Measurements from ENCODE around the gene RAB42.
"Not testable (repeated sequence)": the region's sequence is repeated elsewhere in the genome, so short reads cannot be mapped to it uniquely, and the experiment has no call there.

Gene RAB42

GRCh38 chr1:28586585-28587391 is 5.3 kb upstream of the RAB42 start:
- not testable (repeated sequence) for DNase-seq

GRCh38 chr1:28592321-28593071 is 431 bp downstream of the RAB42 start:
- peak; percentile 56 for DNase-seq

DNA sequence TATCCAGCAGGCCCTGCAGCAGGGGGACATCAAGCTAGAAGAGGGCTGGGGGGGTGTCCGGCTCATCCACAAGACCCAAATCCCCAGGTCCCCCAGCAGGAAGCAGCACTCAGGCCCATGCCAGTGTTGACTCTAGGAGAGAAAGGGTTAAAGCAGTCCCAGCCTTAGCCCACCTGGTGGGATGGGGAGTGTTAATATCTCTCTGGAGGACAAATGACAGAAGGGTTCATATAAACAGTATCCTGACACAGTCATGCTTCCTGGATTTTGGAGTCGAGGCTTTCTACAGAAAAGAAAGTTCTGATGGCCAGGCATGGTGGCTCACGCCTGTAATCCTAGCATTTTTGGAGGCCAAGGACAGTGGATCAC is 1.9 kb downstream of the RAB42 start:
- not testable (repeated sequence) for DNase-seq

GRCh38 chr1:28594686-28595411 is 2.8 kb downstream of the RAB42 start:
- peak; percentile 52 for DNase-seq

GRCh38 chr1:28595412-28596191 is 3.5 kb downstream of the RAB42 start:
- DNase-seq, result no peak

DNA sequence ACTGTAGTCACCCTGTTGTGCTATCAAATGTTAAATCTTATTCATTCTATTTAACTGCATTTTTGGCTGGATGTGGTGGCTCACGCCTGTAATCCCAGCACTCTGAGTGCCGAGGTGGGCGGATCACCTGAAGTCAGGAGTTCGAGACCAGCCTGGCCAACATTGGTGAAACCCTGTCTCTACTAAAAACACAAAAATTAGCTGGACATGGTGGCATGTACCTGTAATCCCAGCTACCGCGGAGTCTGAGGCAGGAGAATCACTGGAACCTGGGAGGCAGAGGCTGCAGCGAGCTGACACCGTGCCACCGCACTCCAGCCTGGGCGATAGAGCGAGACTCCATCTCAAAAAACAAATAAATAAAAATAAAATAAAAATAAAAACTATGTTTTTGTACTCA is 4.2 kb downstream of the RAB42 start:
- DNase-seq, result not testable (repeated sequence)

GRCh38 chr1:28601696-28602095 is 9.6 kb downstream of the RAB42 start:
- peak; percentile 63 for DNase-seq

- DNase-seq, result peak; percentile 66
Measured at GRCh38 chr1:28602536-28603439, 10.7 kb downstream of the RAB42 start.

DNA sequence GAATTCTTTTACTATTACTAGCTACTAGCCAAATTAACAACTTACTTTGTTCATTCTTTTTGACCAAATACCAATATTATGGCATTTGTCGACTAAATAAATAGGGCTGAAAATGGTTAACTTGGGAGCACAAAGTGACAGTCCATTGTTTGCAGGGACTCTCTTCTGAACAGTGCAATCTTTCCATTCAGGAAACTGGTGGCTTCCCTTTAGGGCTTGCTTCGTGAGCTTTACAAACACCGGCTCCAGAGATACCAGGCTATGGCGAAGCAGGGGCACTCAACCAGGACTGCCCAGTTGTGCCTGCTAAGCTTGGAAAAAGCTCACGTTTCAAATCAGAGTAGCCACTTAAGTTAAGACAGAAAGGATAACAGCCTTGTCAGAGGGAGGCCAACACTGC is 12.3 kb downstream of the RAB42 start:
- no peak for DNase-seq

DNA sequence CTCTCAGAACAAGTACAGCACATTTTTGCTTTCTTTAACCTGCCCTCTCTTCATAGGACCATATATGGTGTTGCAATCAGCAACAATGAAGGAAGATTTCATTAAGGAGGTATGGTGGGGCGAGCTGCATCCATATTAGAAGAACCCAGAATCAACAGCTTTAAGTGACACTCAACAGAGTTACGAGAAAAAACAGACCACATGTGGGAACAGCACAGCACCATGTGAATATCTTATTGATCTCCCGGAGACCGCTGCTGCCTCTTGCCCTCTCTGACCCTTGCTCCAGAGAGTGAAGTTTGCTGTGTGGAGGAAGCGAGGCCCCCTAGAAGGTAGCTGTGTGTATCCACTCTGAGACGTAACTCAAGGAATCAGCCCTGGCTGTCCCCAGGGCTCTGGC is 12.9 kb downstream of the RAB42 start:
- no peak for DNase-seq

DNA sequence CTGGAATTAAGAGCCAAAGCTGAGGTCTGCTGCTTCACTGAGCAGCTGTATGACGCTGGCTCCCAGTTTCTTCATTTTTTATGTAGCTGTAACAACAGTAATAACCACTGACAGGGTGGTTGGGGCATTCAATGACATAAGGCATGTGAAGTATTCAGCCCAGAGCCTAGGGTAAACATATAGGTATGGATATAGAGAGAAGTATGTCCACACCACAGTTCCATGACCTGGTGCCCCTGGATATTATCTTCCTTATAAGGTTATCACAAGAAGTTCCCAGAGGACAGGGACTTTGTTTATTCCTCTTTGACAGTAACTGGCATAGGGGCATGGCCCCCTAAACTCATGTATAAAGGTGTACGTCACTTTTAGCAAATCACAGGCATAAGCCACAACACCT is 14.7 kb downstream of the RAB42 start:
- no peak for DNase-seq

DNA sequence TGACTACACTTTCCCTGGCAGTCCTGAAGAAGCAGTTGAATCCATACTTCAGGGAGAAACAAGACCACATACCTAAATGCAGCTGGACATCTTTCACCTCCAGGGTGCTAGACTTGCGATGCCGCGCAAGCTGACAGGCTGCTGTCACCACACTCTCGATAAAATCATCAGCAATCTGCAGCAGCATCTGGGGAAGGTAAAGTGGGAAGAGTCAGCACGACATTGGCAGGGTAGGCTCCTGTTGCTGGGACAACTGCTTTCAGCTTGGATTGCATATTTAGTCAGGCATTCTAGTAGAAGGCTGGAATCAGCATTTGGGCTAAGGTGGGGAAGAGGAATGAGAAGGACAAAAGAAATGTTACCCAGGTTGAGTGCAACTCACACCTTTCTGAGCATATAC is 21.1 kb downstream of the RAB42 start:
- no peak for DNase-seq

- no peak for DNase-seq
Measured at GRCh38 chr1:28631713-28632112, 39.6 kb downstream of the RAB42 start.

DNA sequence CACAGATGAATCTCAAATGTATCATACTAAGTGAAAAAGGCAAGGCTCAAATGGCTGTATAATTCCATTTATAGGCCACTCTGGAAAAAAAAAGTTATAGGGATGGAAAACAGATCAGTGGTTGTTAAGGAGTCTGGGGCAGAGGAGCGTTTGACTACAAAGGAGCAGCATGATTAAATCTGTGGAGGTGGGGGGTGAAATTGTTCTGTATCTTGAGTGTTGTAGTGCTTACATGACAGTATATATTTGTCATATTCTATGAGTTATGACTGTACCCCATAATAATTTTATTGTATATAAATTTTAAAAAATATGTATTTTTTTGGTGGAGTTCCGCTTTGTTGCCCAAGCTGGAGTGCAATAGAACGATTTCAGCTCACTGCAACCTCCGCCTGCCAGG is 40.5 kb downstream of the RAB42 start:
- no peak for DNase-seq

DNA sequence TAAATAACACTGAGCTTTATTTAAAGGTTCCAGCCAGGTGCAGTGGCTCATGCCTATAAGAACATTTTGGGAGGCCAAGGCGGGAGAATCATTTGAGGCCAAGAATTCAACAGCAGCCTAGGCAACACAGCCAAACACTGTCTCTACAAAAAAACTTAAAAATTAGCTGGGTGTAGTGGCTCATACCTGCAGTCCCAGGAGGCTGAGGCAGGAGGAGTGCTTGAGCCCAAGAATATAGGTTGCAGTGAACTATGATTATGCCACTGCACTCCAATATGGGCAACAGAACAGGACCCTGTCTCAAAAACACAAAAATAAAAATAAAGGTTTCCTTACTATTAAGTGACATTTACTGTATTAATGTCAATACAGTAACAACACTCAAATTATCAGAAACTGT is 48.7 kb downstream of the RAB42 start:
- peak; percentile 58 for DNase-seq

GRCh38 chr1:28642056-28642846 is 50.2 kb downstream of the RAB42 start:
- no peak for DNase-seq

- peak; percentile 98 for DNase-seq
Measured at GRCh38 chr1:28642847-28643635, 51.0 kb downstream of the RAB42 start, which contains the start of gene TAF12. Gene TAF12 (minus strand): TSS chr1:28643067. CDS start chr1:28622081, 20,986 bp downstream.

DNA sequence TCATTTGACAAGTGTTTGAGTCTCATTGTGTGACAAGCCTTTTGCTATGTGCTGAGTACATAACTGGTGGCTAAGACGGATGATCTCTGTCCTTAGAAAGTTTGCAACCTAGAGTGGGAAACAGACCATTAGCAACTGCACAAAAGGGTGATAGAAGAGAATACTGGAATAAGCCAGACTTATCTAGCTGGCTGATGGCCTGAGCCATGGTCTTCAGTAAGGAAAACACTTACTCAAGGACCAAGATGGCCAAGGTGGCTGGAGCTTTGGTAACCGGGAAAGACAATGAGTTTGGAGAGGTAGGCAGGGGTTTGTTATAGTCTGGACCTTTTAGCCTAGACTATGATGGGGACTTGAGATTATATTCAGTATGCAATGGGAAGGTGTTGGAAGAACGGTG is 52.4 kb downstream of the RAB42 start:
- no peak for DNase-seq

Data from islet precursor cell (in vitro differentiated cells).